Activated CD4-positive, alpha-beta T cell treated with anti-CD3 and anti-CD28 coated beads for 48 hours (primary cell): ENCODE data around the gene SP7.
A peak's percentile ranks its signal among the peaks of the same experiment; 100 is the strongest.
"Not testable (repeated sequence)": the region's sequence is repeated elsewhere in the genome, so short reads cannot be mapped to it uniquely, and the experiment has no call there.

ENCODE experiments used
- DNase-seq: peaks from one replicate; pipeline ENCODE4 v3.0.0-alpha.2; 2020

The SP7 gene

DNA sequence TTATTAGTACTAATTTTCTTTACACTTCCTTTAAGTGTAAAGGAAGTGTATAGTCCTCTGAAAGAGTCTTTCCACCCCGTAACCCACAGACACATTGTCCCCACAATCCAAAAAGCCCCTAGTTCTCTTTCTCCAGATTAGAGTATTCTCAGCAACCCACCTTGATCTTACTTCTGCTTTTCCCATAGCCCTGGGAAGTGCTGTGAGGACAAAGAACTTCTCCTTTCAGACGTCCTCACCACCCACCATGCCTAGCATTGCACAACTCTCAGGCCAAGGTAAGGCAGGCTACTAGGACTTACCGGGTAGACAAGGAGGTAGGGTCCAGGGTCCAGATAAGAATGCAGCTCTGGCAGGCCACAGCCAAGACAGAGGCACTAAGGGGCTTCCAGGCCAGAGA is 22.2 kb downstream of the SP7 start:
- DNase-seq: no peak

DNA sequence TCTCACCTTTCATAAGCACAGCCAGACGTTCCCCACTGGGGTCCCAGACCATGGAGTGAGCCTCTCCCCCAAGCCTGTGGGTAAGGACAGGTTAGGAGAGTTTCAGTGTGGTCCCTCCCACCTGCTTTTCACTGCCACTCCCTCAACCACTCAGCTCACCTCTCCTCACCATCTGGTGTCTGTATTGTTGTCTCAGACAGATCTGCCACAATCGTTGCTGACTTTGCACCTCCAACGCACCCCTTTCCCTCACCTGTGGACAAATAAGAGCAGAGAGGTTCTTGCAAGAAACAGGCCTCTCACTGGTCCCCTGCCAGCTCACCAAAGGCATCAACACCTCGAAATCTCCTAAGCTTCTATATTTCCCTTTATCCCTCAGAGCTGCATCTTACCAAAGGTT is 27.9 kb downstream of the SP7 start:
- DNase-seq: no peak

DNA sequence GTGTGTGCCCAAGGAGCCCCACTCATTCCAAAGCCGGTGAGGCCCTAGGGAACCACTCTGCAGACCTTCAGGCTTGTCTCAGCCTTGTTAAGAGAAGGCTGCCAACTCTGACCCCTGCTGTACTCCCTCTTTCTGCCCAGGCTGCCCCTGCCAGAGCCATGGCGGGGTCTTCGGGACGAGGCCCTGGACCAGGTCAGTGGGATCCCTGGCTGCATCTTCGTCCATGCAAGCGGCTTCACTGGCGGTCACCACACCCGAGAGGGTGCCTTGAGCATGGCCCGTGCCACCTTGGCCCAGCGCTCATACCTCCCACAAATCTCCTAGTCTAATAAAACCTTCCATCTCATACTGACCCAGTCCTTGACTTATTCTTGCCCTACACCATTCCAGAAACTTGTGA is 29.3 kb downstream of the SP7 start:
- no peak for DNase-seq

DNA sequence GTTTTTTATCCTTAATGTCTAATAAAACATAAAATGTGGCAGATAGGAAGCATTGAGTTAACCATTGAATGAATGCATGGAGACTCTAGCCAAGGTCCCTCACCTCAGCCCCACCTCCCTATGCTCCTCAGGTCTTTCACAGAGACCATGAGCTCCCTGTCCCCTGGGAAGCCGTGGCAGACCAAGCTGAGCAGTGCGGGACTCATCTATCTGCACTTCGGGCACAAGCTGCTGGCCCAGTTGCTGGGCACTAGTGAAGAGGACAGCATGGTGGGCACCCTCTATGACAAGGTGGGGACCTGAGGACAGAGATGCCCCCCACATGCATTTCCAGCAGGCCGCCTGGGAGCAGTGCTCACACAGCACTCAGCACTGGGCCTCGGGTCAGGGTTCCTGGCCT is 33.3 kb downstream of the SP7 start:
- no peak for DNase-seq

DNA sequence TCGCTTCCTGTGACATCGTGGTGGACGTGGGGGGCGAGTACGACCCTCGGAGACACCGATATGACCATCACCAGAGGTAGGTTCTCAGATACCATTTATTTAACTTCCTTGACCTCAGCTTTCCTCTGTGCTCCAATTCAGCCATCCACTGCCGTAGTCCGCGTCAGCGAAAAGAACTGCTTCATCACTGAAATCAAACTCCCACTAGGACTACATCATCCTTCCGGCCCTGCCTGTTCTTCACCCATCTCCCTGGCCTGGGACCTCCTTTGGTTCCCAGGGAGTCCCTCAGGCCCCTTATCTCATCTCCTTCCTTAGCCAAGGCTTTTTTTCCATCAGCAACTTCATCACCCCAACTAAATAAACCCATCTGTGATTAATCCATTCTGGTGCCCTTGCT is 36.0 kb downstream of the SP7 start:
- DNase-seq: peak; percentile 37

DNA sequence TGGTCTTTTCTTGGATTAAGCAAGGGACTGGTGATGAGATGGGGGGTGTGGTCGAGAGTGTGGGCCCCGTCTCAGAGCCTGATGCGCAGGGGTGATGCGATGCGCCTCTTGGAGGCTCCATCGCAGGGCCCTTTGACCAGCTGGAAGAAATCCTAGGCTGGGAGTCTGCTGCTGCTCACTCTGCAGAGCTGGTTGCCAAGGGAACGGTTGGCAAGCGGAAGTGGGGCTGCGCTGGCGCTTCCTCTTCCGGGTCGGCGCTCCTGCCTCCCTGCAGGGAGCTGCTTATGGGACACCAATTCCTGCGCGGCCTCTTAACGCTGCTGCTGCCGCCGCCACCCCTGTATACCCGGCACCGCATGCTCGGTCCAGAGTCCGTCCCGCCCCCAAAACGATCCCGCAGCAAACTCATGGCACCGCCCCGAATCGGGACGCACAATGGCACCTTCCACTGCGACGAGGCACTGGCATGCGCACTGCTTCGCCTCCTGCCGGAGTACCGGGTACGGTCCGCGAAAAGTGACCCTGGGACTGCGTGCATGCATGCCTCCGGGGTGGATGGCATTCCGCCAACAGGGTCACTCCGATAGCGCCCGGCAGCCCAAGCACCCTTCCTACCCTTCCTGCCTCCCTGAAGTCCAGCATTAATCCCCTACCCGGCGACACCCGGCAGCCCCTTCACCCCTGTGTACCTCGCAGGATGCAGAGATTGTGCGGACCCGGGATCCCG is 36.5 kb downstream of the SP7 start, which contains the start of gene MYG1:
Gene MYG1, plus strand, starts transcription at position 242 of the 727 bp plus-strand sequence. Its CDS starts 43 bp downstream, at position 285.
- DNase-seq: peak; percentile 90

DNA sequence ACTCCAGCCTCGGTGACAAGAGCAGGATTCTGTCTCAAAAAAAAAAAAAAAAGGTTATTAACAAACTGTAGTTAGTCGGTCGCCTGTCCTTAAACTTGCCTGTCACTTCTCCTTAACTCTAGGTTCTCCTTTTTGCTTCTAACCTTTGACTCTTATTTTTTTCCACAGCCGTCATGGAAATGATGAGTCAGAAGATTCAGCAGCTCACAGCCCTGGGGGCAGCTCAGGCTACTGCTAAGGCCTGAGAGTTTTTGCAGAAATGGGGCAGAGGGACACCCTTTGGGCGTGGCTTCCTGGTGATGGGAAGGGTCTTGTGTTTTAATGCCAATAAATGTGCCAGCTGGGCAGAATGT is 37.1 kb downstream of the SP7 start:
- DNase-seq: peak; percentile 51

DNA sequence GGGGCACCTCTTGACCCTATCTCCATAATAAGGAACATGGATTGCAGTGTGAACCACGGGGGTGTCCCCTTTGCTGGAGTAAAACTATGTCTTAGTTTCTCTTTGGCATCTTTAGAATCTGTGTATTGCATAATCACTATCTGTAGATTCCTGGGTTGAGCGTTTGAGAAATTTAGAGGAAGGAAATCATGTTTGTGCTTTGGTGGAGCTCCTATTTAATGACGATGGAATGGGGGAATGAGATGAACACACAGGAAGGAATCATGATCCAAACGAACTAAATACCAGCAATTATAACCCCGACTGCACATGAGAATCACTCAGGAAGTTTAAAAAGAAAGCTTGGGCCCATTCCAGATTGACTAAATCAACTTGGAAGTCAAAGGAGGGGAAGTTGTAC is 38.0 kb downstream of the SP7 start:
- DNase-seq: no peak

DNA sequence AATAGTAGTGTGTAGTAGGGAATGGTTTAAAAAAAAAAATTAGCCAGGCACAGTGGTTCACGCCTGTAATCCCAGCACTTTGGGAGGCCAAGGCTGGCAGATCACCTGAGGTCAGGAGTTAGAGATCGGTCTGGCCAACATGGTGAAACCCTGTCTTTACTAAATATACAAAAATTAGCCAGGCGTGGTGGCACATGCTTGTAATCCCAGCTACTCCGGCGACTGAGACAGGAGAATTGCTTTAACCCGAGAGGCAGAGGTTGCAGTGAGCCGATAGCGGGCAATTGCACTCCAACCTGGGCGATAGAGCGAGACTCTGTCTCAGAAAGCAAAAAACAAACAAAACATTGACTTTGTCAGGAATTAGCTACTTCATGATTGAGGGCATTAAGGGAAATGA is 39.0 kb downstream of the SP7 start:
- not testable (repeated sequence) for DNase-seq

DNA sequence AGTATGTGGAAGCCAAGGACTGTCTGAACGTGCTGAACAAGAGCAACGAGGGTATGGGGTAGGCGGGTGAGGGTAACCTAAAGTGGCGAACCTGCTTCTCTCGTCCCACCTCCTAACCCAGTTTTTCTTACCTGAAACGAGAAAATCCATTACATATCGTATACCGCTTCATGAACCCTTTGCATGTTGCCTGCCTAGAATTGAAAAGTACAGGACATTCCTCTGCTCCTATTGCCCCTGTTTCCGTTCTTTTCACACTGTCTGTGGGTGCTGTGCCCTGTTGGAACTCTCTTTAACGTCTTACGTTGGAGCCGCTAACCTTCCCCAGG is 40.3 kb downstream of the SP7 start:
- DNase-seq: no peak

DNA sequence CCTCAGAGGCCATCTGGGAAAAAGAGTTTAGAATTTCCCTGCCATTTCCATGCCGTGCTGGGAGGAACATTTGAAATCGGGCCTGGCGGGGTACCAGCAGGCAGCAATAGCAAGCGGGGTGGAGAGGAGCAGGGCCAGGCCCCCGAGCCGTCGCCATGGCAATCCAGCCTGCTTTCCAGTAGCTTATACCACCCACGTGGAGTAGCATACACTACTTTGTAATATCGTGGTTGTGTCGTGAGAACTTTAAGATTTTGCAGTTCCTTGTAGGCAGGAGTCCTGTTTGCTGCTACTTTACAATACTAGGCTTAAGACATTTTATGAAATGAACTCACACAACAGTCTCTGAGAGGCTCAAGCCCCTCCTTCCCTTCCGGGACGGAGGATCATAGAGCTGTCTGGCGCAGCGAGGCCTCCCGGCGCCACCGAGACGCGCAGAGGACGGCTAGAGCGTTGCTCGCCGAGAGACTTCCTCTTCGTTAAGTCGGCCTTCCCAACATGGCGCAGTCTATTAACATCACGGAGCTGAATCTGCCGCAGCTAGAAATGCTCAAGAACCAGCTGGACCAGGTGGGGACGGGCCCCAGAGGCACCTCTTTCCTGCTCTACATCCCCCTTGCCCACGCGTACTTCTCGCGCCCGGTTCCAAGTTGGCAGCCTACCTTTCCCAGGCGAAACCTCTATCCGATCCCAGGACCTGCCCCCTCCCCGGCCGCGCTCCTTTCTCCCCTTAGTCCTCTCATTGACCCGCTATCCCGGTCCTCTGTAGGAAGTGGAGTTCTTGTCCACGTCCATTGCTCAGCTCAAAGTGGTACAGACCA is 40.9 kb downstream of the SP7 start, which contains the start of gene PFDN5:
Gene PFDN5, plus strand, starts transcription at position 473 of the 821 bp plus-strand sequence. Its CDS starts 26 bp downstream, at position 499.
- peak; percentile 91 for DNase-seq

DNA sequence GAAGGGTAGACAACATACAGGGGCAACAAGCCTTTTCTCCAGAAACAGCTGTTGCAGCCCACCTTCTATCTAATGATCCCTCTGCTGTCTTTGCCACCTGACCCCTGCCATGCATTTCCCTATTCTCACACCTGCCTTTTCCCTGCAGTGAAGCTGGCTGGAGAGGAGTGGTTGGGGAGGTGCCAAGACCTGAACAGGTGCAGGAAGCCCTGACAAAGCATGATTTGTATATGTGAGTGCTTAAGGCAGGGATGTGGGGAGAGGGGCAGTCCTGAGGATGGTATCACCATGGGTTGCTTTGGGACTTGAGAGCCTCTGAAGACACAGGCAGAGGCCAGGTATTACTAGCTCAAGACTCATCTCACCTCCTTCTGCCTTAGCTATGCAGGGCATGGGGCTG is 43.7 kb downstream of the SP7 start:
- DNase-seq: no peak

DNA sequence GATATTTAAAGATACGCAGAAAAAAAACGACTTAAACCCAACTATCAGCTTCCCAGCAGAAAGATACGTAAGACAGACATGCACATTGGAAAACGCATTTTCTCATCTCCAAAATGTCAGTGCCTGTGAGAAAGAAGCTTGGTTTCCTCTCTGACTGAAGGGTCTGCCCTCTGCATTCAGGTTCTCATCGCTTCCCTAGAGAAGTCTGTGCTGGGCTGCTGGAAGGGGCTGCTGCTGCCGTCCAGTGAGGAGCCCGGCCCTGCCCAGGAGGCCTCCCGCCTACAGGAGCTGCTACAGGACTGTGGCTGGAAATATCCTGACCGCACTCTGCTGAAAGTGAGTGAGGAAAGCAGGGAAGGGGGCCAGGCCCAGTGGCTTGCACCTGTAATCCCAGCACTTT is 45.5 kb downstream of the SP7 start:
- no peak for DNase-seq

DNA sequence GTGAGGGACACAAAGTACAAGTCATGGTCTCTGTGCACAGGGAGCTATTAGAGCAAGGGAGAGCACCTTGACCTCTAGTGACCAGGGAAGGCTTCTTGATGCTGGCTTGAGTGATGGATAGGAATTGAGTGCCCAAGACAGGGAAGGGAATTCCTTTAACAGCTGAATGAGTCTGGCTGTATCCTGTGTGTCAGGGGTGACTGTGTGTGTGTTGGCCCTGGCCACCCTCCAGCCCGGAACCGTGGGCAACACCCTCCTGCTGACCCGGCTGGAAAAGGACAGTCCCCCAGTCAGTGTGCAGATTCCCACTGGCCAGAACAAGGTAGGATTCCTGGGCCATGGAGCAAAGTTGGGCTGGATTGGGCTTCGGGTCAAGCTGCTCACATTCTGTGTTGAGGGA is 46.3 kb downstream of the SP7 start:
- DNase-seq: no peak

DNA sequence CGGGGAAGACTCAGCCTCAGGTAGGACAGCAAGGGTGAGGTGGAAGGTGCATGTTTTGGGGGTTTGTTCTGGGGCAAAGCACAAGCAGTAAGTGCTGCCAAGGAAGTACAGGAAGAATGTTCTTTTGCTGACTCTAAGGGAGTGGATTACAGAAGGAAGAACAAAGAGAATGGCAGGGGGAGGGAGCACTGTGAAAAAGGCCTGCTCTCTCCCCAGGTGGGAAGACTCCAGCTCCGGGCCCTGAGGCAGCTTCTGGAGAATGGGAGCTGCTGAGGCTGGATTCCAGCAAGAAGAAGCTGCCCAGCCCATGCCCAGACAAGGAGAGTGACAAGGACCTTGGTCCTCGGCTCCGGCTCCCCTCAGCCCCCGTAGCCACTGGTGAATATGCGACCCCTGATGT is 47.8 kb downstream of the SP7 start:
- no peak for DNase-seq

DNA sequence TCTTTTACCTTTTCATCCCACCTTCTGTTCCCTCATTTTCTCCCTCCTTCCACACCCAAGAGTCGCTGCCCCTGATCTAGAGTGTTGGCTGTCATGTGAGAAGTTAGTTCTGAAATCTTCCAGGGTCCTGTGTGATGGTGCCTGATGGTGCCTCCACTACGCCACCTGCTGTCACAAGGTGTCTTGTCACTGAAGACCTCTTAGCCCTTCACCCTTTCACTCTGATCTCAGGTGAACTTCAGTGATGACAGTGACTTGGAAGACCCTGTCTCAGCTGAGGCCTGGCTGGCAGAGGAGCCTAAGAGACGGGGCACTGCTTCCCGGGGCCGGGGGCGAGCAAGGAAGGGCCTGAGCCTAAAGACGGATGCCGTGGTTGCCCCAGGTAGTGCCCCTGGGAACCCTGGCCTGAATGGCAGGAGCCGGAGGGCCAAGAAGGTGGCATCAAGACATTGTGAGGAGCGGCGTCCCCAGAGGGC is 48.4 kb downstream of the SP7 start:
- DNase-seq: peak; percentile 72

DNA sequence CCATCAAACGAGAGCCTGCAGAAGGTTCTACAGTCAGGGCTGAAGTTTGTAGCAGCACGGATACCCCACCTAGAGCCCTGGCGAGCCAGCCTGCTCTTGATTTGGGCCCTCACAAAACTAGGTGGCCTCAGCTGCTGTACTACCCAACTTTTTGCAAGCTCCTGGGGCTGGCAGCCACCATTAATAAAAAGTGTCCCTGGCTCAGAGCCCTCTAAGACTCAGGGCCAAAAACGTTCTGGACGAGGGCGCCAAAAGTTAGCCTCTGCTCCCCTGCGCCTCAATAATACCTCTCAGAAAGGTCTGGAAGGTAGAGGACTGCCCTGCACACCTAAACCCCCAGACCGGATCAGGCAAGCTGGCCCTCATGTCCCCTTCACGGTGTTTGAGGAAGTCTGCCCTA is 49.7 kb downstream of the SP7 start:
- no peak for DNase-seq

DNA sequence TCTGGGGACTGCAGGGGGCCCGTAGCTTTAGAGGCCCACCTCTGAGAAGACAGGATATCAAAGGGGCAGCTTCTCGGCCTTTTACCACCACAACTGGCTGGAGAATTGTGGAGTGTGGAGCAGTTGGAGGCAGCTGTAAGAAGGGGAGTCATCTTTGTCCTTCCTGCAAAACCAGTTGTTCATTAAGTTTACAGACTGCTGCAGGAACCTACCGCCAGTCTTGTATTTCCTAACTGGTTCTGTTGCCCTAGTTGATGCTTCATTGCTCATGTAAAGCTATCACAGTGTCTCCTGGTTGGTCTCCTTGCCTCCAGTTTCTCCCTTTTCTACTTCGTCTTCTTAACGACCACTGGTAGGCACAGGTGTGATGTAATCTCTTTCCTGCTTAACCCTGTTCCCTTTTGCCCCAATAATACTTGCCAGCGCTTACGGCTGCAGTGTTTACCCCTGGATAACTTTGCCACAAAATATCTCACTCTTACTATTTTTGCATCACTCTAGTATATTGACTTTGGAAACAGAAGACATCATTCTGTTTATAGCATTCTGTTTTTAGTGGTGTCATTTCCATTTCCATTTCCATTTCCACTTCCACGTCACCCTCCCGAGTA is 56.2 kb downstream of the SP7 start:
- DNase-seq: no peak

DNA sequence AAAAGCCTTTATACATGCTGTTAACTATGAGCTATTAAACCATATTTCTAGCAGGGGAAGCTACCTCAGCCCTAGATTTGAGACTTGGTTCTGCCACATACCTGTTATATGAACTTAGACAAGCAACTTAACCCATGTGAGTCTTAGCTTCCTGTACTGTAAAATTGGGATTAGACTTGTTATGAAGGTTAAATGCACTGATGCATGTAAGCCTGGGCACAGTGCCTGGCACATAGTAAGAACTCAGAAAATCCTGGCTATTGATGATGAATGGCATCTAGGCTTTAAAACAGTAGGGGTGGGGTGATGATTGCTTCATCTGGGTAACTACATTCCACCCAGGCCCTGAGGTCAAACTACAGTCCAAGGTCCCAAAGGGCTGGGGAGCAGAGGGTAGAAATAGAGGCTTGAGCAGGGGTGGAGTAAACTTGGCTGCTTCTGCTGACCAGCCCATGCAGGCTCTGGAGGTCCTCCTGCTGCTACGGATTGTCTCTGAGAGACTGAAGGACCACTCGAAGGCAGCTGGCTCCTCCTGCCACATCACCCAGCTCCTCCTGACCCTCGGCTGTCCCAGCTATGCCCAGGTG is 56.8 kb downstream of the SP7 start:
- no peak for DNase-seq

DNA sequence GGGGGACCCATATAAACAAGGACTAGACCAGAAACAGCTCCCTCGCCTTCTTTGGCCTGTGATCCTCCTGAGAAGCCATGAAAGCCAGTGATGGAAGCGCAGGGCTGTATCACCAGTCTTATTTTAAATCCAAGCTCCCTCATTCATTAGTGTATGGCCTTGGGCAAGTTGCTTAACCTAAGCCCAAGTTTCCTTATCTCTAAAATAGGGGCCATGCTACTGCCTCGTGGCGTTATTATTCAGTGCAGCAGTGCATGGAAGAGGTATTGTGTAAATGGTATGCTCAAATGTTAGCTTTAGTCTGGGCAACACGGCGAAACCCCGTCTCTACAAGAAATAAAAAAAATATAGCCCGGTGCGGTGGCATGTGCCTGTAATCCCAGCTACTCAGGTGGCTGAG is 58.2 kb downstream of the SP7 start:
- DNase-seq: no peak
